ENCODE data around the gene LRBA. TPM values are rescaled to one million over a fixed set of nuclear protein-coding genes. Genes with fewer than 3 reads are reported as not detected.

Gene LRBA
- total RNA-seq, 3 donors from 2014 or later (not counting 1 experiment from before 2014, with no cell fraction given), result 72.1 to 87.6 (median 83.1) TPM

- Histone ChIP-seq H3K27me3 (ENCODE audit: control insufficient read depth, insufficient read depth, low read length) (no peaks in the 10 kb centered on the region), H3K4me1 (ENCODE audit: control insufficient read depth, insufficient read depth, low read length) (no peaks in the 10 kb centered on the region), H3K4me3 (ENCODE audit: low read length) (no peak overlapping the region), H3K27ac (ENCODE audit: low read length) (no peak overlapping the region), H3K36me3 (ENCODE audit: control insufficient read depth, insufficient read depth, low read length) (peaks cover 15% of the 10 kb centered on the region), H3K9me3 (ENCODE audit: control insufficient read depth, insufficient read depth, low read length) (no peaks in the 10 kb centered on the region)
- Mint-ChIP-seq H3K9me3 (no peaks in the 10 kb centered on the region), H3K27ac (no peak overlapping the region), H3K27me3 (ENCODE audit: low read depth in 2 of 2) (no peaks in the 10 kb centered on the region), H3K4me3 (no peak overlapping the region), H3K36me3 (no peaks in the 10 kb centered on the region), H3K4me1 (peaks cover 0 to 5% of the 10 kb centered on the region in 2 donors)
- TF ChIP-seq CTCF (IDR thresholded peaks at IDR 0.05), result no peak
- ATAC-seq (no peak), DNase-seq (no peak)
- no CpG with 5 or more reads among the region's 2 CpGs for WGBS (ENCODE audit: insufficient coverage)
- intact Hi-C loops (cut with micrococcal nuclease), result no loop called here
These were observed 552.3 kb downstream of the LRBA start for GRCh38 chr4:150462743-150463142.

- no peak for DNase-seq
- TF ChIP-seq CTCF (IDR thresholded peaks at IDR 0.05), result no peak
- no CpG with 5 or more reads among the region's 1 CpG for WGBS (ENCODE audit: insufficient coverage)
- Mint-ChIP-seq H3K4me1 (peaks cover 0 to 5% of the 10 kb centered on the region in 2 donors), H3K27me3 (ENCODE audit: low read depth in 2 of 2) (no peaks in the 10 kb centered on the region), H3K27ac (no peak overlapping the region), H3K9me3 (no peaks in the 10 kb centered on the region), H3K4me3 (no peak overlapping the region), H3K36me3 (no peaks in the 10 kb centered on the region)
- Histone ChIP-seq H3K36me3 (ENCODE audit: control insufficient read depth, insufficient read depth, low read length) (peaks cover 13% of the 10 kb centered on the region), H3K4me3 (ENCODE audit: low read length) (no peak overlapping the region), H3K27ac (ENCODE audit: low read length) (no peak overlapping the region), H3K27me3 (ENCODE audit: control insufficient read depth, insufficient read depth, low read length) (no peaks in the 10 kb centered on the region), H3K9me3 (ENCODE audit: control insufficient read depth, insufficient read depth, low read length) (no peaks in the 10 kb centered on the region), H3K4me1 (ENCODE audit: control insufficient read depth, insufficient read depth, low read length) (no peaks in the 10 kb centered on the region)
- no peak for ATAC-seq
- intact Hi-C loops (cut with micrococcal nuclease), result no loop called here
These were observed 553.1 kb downstream of the LRBA start for GRCh38 chr4:150461957-150462356.

DNA sequence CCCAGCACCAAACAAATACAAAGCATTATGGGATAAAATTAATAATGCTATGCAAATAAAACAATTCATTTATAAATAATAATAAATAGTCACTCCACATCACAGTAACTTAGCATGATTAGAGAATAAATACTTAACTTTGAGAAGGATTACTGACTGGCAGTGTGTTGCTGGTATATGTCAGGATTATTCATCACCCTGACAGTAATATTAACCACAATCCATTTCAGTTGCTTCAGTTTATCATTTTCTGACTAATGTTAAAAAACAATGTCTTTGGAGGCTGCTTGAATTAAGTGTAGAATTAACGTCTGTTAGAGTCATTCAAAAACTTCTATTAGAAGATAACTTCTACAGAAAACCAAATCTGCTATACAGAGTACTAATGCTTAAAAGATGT is 557.3 kb downstream of the LRBA start:
- H3K27me3 Mint-ChIP-seq (ENCODE audit: low read depth in 2 of 2), result no peaks in the 10 kb centered on the region

More for the DNA sequence above, 557.3 kb downstream of the LRBA start:
- H3K36me3 Mint-ChIP-seq, result peaks cover 12% of the 10 kb centered on the region
- Histone ChIP-seq H3K4me3 (ENCODE audit: low read length) (no peak overlapping the region), H3K36me3 (ENCODE audit: control insufficient read depth, insufficient read depth, low read length) (peaks cover 3% of the 10 kb centered on the region), H3K4me1 (ENCODE audit: control insufficient read depth, insufficient read depth, low read length) (no peaks in the 10 kb centered on the region), H3K27me3 (ENCODE audit: control insufficient read depth, insufficient read depth, low read length) (no peaks in the 10 kb centered on the region), H3K9me3 (ENCODE audit: control insufficient read depth, insufficient read depth, low read length) (no peaks in the 10 kb centered on the region), H3K27ac (ENCODE audit: low read length) (no peak overlapping the region)
- intact Hi-C loops (cut with micrococcal nuclease), result no loop called here
- no CpG with 5 or more reads among the region's 1 CpG for WGBS (ENCODE audit: insufficient coverage)
- TF ChIP-seq CTCF (IDR thresholded peaks at IDR 0.05), result no peak
- H3K4me1 Mint-ChIP-seq, result peaks cover 9 to 18% of the 10 kb centered on the region in 2 donors
- no peak overlapping the region for H3K4me3 Mint-ChIP-seq
- no peak for DNase-seq
- no peak overlapping the region for H3K27ac Mint-ChIP-seq
- peaks cover 2 to 4% of the 10 kb centered on the region in 2 donors for H3K9me3 Mint-ChIP-seq
- ATAC-seq, result no peak

Data from natural killer cell (primary cell).